ENCODE data around the gene NFKBIZ. TPM values are rescaled to one million over a fixed set of nuclear protein-coding genes. Genes with fewer than 3 reads are reported as not detected.

The NFKBIZ gene, protein sequence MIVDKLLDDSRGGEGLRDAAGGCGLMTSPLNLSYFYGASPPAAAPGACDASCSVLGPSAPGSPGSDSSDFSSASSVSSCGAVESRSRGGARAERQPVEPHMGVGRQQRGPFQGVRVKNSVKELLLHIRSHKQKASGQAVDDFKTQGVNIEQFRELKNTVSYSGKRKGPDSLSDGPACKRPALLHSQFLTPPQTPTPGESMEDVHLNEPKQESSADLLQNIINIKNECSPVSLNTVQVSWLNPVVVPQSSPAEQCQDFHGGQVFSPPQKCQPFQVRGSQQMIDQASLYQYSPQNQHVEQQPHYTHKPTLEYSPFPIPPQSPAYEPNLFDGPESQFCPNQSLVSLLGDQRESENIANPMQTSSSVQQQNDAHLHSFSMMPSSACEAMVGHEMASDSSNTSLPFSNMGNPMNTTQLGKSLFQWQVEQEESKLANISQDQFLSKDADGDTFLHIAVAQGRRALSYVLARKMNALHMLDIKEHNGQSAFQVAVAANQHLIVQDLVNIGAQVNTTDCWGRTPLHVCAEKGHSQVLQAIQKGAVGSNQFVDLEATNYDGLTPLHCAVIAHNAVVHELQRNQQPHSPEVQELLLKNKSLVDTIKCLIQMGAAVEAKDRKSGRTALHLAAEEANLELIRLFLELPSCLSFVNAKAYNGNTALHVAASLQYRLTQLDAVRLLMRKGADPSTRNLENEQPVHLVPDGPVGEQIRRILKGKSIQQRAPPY
- total RNA-seq: 10 to 100 TPM; 25.7 to 38.3 TPM

DNA sequence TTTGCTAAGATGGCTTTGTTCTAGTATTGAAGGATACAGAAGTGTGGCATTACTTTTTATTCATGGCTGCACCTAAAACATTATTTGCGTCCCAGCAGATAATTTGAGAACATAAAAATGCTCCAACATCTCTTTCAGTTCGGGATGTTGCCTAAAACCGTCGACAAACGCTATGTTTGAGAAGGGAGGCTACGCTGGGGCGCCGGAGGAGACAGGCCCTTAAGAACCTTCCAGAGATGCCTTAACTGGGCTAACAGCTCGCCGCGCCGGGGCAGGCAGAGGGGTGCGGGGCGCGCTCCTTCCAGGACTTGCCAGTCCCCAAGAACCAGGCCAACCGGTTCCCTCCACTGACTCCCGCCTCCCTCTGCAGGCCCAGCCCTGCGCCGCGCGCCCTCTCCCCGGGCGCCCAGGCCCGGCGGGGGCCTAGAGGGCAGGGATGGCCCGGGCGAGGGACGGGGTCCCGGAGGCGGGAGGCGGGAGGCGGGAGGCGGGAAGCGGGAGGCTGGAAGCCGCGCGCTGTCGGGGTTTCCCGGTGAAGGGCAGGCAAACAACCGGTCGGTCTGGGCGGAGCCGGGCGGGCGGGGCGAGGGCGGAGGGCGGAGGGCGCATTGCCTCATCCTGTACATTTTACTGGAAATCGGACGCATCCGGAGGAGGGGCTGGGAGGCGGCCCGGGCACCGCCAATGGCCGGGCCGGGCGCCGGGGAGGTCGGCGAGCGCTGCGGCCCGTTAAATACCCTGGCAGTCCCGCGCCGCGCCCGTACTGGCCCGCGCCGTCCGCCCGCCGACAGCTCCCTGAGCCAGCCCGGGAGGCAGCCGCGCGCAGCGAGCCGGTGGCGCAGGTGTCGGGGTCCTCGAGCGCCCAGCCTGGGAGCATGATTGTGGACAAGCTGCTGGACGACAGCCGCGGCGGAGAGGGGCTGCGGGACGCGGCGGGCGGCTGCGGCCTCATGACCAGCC, at the start of gene NFKBIZ:
Gene NFKBIZ, plus strand, starts transcription at position 761 of the 960 bp plus-strand sequence. Its CDS starts 115 bp downstream, at position 876.
- no peaks in the 10 kb centered on the region for H3K9me3 ChIP-seq
- peaks cover 11% of the 10 kb centered on the region for H3K4me1 ChIP-seq (replicated peaks)
- H3K27ac ChIP-seq: peak within 1 kb of the TSS; percentile 95 to 96
- peak; percentile 97 for DNase-seq (ENCODE audit: low spot score)
- no peaks in the 10 kb centered on the region for H3K27me3 ChIP-seq (replicated peaks; ENCODE audit: insufficient read depth)
- H3K36me3 ChIP-seq: peaks cover 0 to 10% of the 10 kb centered on the region in 2 donors
- TF ChIP-seq POLR2AphosphoS5 (IDR thresholded peaks at IDR 0.05): peak; percentile 65
- TF ChIP-seq, protein P1, sequence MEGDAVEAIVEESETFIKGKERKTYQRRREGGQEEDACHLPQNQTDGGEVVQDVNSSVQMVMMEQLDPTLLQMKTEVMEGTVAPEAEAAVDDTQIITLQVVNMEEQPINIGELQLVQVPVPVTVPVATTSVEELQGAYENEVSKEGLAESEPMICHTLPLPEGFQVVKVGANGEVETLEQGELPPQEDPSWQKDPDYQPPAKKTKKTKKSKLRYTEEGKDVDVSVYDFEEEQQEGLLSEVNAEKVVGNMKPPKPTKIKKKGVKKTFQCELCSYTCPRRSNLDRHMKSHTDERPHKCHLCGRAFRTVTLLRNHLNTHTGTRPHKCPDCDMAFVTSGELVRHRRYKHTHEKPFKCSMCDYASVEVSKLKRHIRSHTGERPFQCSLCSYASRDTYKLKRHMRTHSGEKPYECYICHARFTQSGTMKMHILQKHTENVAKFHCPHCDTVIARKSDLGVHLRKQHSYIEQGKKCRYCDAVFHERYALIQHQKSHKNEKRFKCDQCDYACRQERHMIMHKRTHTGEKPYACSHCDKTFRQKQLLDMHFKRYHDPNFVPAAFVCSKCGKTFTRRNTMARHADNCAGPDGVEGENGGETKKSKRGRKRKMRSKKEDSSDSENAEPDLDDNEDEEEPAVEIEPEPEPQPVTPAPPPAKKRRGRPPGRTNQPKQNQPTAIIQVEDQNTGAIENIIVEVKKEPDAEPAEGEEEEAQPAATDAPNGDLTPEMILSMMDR (IDR thresholded peaks at IDR 0.05): peak in 1 of 4 experiments; percentile 30
- TF ChIP-seq POLR2A (IDR thresholded peaks at IDR 0.05): peak; percentile 98
- under 1% methylated on average over 76 of the region's 95 CpGs for WGBS
- H3K4me3 ChIP-seq: peak within 1 kb of the TSS; percentile 75 to 94
- intact Hi-C loops (cut with DNase I): no loop called here

DNA sequence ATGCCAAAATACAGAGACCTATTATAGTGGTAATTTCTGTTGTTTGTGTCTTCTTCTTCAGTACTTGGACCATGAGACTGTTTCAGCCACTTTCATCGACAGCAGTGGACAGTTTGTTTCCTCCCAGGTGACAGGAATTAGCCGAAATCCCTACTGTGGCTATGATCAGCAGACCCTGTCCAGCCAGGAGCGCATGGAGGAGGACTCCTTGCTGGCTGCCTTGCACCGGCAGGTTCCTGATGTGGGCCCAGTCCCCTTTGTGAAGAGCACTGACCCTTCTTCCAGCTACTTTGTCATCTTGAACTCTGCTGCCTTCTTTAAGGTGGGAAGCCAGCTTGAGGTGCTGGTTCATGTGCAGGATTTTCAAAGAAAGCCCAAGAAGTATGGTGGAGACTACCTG, 48.1 kb upstream of the NFKBIZ start:
- Histone ChIP-seq H3K27me3 (replicated peaks; ENCODE audit: insufficient read depth) (no peaks in the 10 kb centered on the region), H3K9me3 (no peaks in the 10 kb centered on the region), H3K4me3 (no peak overlapping the region), H3K27ac (no peak overlapping the region), H3K4me1 (replicated peaks) (no peaks in the 10 kb centered on the region), H3K36me3 (no peaks in the 10 kb centered on the region)
- 92% methylated on average over 4 of the region's 4 CpGs for WGBS
- DNase-seq (ENCODE audit: low spot score): no peak
- TF ChIP-seq POLR2AphosphoS5 (IDR thresholded peaks at IDR 0.05) (no peak), POLR2A (IDR thresholded peaks at IDR 0.05) (no peak)
- TF ChIP-seq, protein P1 (IDR thresholded peaks at IDR 0.05): no peak
- intact Hi-C loops (cut with DNase I): no loop called here

DNA sequence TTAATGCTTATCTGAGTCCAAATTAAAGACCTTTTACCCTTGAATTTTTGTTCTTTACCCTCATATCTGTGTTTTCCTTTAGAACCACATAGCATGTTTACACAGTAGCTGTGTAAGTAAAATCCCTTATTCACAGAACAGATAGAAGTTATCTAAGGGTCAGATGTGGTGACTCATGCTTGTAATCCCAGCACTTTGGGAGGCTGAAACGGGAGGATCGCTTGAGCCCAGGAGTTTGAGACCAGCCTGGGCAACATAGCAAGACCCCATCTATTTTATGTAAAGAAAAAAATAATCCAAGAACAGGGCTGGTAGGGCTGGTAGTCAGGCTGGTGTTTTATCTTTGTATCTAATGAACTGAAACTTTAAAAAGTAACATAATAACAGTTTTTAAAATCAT, 47.1 kb upstream of the NFKBIZ start:
- WGBS: 77% methylated on average over 2 of the region's 2 CpGs
- intact Hi-C loops (cut with DNase I): no loop called here
- no peaks in the 10 kb centered on the region for H3K27me3 ChIP-seq (replicated peaks; ENCODE audit: insufficient read depth)

DNA sequence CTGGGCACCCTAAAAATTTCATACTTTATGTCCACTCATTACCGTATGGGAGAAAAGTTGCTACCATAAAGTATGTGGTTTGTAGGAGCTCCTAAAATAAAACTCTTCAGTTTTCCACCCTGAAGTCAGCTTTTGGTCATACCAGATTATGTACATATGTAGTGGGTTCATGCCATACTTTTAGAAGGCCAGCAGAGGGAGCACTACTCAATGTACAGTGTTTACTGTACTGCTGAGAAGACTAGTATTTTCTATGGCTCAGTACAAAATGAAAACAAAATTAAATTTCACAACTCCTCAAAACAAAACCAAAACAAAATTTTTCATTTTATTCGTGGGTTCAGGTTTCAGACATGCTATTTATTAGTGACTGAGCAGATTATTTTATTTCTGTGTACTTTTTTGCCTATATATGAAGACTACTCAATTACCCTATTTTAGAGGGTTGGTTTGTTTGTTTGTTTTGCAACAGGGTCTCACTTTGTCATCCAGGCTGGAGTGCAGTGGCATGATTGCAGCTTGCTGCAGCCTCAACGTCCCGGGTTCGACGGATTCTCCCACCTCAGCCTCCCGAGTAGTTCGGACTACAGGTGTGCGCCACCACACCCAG, 46.0 kb upstream of the NFKBIZ start:
- intact Hi-C loops (cut with DNase I): no loop called here
- peak; percentile 72 for DNase-seq (ENCODE audit: low spot score)
- Histone ChIP-seq H3K4me3 (no peak overlapping the region), H3K4me1 (replicated peaks) (no peaks in the 10 kb centered on the region), H3K27me3 (replicated peaks; ENCODE audit: insufficient read depth) (no peaks in the 10 kb centered on the region), H3K27ac (no peak overlapping the region), H3K9me3 (no peaks in the 10 kb centered on the region), H3K36me3 (no peaks in the 10 kb centered on the region)
- TF ChIP-seq POLR2A (IDR thresholded peaks at IDR 0.05): no peak
- TF ChIP-seq POLR2AphosphoS5 (IDR thresholded peaks at IDR 0.05): no peak
- TF ChIP-seq, protein P1 (IDR thresholded peaks at IDR 0.05): peak; percentile 57 to 78 (median 78)
- 81% methylated on average over 9 of the region's 9 CpGs for WGBS

More for the DNA sequence above, 47.1 kb upstream of the NFKBIZ start:
- H3K27ac ChIP-seq: no peak overlapping the region
- no peak overlapping the region for H3K4me3 ChIP-seq
- no peak for DNase-seq (ENCODE audit: low spot score)
- TF ChIP-seq, protein P1 (IDR thresholded peaks at IDR 0.05): no peak
- TF ChIP-seq POLR2AphosphoS5 (IDR thresholded peaks at IDR 0.05) (no peak), POLR2A (IDR thresholded peaks at IDR 0.05) (no peak)
- no peaks in the 10 kb centered on the region for H3K36me3 ChIP-seq
- H3K4me1 ChIP-seq (replicated peaks): no peaks in the 10 kb centered on the region
- H3K9me3 ChIP-seq: no peaks in the 10 kb centered on the region

Data from prostate gland (tissue), 2 donors.